Stimulated activated naive CD8-positive, alpha-beta T cell treated with anti-CD3 and anti-CD28 coated beads, Interleukin-15, amount 100 ng/mL, for 72 hours (primary cell): ENCODE results near the gene UTS2B.
A peak's percentile ranks its signal among the peaks of the same experiment; 100 is the strongest.

Experiments
- ATAC-seq: fragments of 150-1000 bp; cut with Tn5 transposase; 2 replicates; pipeline ENCODE4 v1.10.0; 2021; ENCODE audit warnings: mild to moderate bottlenecking, moderate library complexity
- DNase-seq, 2 donors: peaks; one replicate each; pipeline ENCODE4 v3.0.0; 2021 to 2022
- H3K27ac Mint-ChIP-seq, 2 donors: one replicate each; pipeline ENCODE4 v1.8.0; 2022; ENCODE audit warnings: mild to moderate bottlenecking in 2 of 2, mixed read lengths in 2 of 2, moderate library complexity in 2 of 2
- H3K27me3 Mint-ChIP-seq: one replicate; pipeline ENCODE4 v1.8.0; 2022; ENCODE audit warnings: mixed read lengths
- H3K4me1 Mint-ChIP-seq: one replicate; pipeline ENCODE4 v1.8.0; 2022; ENCODE audit warnings: mild to moderate bottlenecking, mixed read lengths
- H3K4me3 Mint-ChIP-seq, 2 donors: one replicate each; pipeline ENCODE4 v1.8.0; 2022; ENCODE audit warnings: mild to moderate bottlenecking in 2 of 2, mixed read lengths in 2 of 2, moderate library complexity in 1 of 2
- H3K9me3 Mint-ChIP-seq, 2 donors: one replicate each; pipeline ENCODE4 v1.8.0; 2022; ENCODE audit warnings: mixed read lengths in 2 of 2

UTS2B gene

GRCh38 chr3:191221638-191222037 lies 108.7 kb downstream of the UTS2B start:
- no peak for ATAC-seq
- Mint-ChIP-seq H3K27me3 (no peaks in the 10 kb centered on the region), H3K9me3 (peaks cover 8 to 15% of the 10 kb centered on the region in 2 donors), H3K4me1 (no peaks in the 10 kb centered on the region), H3K4me3 (no peak overlapping the region), H3K27ac (no peak overlapping the region)
- no peak for DNase-seq

GRCh38 chr3:191220908-191221307 lies 109.4 kb downstream of the UTS2B start:
- no peak overlapping the region for H3K27ac Mint-ChIP-seq
- no peak for ATAC-seq
- H3K4me3 Mint-ChIP-seq = no peak overlapping the region
- no peaks in the 10 kb centered on the region for H3K4me1 Mint-ChIP-seq
- no peak for DNase-seq
- no peaks in the 10 kb centered on the region for H3K27me3 Mint-ChIP-seq
- H3K9me3 Mint-ChIP-seq = peaks cover 10 to 20% of the 10 kb centered on the region in 2 donors

GRCh38 chr3:191217301-191217700 lies 113.0 kb downstream of the UTS2B start:
- no peak for ATAC-seq
- Mint-ChIP-seq H3K9me3 (peaks cover 10 to 27% of the 10 kb centered on the region in 2 donors), H3K27me3 (no peaks in the 10 kb centered on the region), H3K4me3 (no peak overlapping the region), H3K27ac (peak overlapping the region in 1 of 2 donors; percentile 20), H3K4me1 (no peaks in the 10 kb centered on the region)
- no peak for DNase-seq
